OCI-LY3 (cell line): ENCODE data around the gene PSMG3.

Experiments used
- EZH2phosphoT487 ChIP-seq: fragments of 200-600 bp; shearing (Covaris generic); IDR thresholded peaks from 2 replicates; pipeline ENCODE4 v1.6.1; 2018; ENCODE audit warnings: antibody characterized with exemption, mixed run types, low read depth
- TF ChIP-seq, protein P1 (sequence below): fragments of 200-600, 300-600 bp; sonication (generic); IDR thresholded peaks from 2 replicates; pipeline ENCODE4 v1.5.1; 2014; ENCODE audit warnings: antibody characterized with exemption, low read length, low read depth

DNA sequence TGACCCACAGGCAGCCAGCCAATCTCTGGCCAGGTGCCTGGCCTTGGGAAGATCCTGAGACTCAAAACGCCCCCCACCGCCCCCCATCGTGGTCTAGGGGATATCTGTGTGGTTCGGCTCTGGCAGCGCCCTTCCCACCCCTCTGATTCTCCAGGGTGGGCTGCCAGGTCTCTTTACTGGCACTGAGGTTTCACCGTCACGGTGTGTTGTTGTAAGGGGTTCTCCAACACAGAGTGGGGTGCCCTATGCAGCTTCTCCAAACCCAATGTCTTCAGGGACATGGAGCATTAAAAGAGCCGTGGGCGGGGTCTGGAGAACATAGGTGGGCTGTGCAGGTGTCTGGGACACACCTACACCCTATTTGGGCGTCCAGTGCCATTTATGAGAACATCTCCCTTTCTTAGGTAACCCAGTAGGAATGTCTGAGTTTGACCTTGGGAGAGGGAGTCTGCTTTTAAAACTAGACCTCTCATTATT, 37.8 kb downstream of the PSMG3 start:
- TF ChIP-seq, protein P1, sequence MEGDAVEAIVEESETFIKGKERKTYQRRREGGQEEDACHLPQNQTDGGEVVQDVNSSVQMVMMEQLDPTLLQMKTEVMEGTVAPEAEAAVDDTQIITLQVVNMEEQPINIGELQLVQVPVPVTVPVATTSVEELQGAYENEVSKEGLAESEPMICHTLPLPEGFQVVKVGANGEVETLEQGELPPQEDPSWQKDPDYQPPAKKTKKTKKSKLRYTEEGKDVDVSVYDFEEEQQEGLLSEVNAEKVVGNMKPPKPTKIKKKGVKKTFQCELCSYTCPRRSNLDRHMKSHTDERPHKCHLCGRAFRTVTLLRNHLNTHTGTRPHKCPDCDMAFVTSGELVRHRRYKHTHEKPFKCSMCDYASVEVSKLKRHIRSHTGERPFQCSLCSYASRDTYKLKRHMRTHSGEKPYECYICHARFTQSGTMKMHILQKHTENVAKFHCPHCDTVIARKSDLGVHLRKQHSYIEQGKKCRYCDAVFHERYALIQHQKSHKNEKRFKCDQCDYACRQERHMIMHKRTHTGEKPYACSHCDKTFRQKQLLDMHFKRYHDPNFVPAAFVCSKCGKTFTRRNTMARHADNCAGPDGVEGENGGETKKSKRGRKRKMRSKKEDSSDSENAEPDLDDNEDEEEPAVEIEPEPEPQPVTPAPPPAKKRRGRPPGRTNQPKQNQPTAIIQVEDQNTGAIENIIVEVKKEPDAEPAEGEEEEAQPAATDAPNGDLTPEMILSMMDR = no peak
- TF ChIP-seq EZH2phosphoT487 = no peak
